HG03457 (cell line): ENCODE data around the gene SYAP1.
"Not testable (repeated sequence)": the region's sequence is repeated elsewhere in the genome, so short reads cannot be mapped to it uniquely, and the experiment has no call there.

Experiments used
- ATAC-seq: cut with Tn5 transposase; IDR thresholded peaks from one replicate; pipeline ENCODE4 v1.9.1; 2021; ENCODE audit warnings: moderate number of reproducible peaks; ENCODE audit not compliant: unreplicated experiment

SYAP1 gene

DNA sequence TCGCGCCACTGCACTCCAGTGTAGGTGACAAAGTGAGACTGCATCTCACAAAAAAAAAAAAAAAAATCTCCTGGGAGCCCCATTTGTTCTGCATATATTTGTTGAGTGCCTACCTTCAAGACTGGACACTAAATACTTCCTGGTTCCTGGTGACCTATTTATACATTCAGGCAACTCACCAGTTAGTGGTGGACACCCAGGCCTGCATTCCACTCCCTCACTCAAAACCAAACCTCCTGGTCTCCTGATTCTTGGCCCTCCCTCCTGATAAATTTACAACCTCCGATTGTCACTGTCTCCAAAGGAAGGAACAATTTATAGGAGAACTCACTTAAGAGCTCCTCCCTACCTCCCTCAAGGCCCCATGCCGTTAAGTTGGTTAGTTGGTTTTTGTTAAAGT is 3.1 kb downstream of the SYAP1 start:
- ATAC-seq: no peak

GRCh38 chrX:16725072-16725471 is 5.7 kb downstream of the SYAP1 start:
- no peak for ATAC-seq

DNA sequence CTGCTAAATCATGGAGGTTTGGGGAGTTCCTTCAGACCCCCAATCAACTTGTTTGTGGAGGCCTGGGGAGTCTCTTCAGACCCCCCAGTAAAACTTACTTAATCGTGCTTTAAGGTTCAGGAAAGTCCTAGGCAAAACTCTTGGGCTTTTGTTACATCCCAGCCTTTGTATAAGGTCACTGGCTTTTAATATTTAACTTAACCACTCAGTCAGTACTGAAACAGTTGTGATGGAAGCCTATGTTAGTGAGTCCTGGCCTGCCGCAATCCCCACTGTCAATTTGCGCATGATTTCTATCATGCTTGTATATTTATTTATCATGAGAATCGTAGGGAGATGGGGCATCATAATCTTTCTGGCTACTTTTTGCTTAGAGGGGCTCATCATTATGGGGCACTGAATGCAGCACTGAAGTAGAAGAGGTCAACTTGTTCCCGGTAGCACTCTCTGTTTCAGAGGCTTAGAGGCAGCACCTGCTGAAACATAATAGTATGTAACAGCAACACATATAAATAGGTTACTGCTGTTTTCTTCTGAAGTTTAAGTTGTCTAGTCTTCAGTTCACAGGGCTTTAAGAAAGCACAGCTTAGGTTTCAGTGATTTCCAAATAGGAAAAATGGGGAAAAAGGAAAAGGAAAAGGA is 7.1 kb downstream of the SYAP1 start:
- peak; percentile 59 for ATAC-seq

GRCh38 chrX:16727637-16728036 is 8.2 kb downstream of the SYAP1 start:
- ATAC-seq: no peak

DNA sequence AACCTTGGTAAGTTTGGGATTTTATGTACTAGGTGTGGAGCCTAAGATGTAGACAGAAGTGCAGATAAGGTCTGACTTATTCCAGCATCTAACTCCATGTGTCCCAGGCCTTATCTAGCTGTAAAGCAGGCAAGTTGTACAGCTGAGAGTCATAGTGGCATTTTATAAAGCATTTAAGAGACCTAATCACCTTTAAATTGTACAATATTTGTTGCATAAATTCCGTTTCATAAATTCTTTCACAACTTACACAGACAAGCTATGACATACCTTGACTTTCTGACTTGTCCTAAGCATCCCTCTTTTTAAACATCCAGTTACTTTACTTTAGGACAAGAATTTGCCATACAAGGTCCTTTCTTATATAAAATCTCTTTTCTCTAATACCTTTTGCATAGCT is 11.0 kb downstream of the SYAP1 start:
- ATAC-seq: no peak

GRCh38 chrX:16733013-16733412 is 13.6 kb downstream of the SYAP1 start:
- ATAC-seq: no peak

- no peak for ATAC-seq
Observed at GRCh38 chrX:16737024-16737423, 17.6 kb downstream of the SYAP1 start.

DNA sequence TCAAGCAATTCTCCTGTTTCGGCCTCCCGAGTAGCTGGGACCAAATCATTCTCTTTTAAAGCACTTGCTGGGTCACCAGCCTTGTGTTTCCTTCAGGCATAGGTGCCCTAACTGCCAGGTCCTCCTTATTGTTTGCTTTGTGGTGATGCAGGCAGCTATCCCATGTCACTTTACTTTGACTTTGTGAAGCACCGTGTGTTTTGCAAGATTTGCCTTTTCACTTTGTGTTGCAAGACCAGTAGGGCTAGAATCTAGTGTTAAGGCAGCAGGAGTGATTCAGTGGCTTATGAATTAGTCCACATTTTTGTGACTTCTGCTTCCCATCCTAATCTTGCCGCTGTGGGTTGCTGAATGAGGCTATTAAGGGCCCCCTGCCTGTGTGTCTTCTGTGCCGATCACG is 20.2 kb downstream of the SYAP1 start:
- no peak for ATAC-seq

GRCh38 chrX:16743604-16744325 is 24.4 kb downstream of the SYAP1 start:
- no peak for ATAC-seq

GRCh38 chrX:16745102-16745501 is 25.7 kb downstream of the SYAP1 start:
- ATAC-seq: no peak

GRCh38 chrX:16745659-16746058 is 26.2 kb downstream of the SYAP1 start:
- ATAC-seq: no peak

DNA sequence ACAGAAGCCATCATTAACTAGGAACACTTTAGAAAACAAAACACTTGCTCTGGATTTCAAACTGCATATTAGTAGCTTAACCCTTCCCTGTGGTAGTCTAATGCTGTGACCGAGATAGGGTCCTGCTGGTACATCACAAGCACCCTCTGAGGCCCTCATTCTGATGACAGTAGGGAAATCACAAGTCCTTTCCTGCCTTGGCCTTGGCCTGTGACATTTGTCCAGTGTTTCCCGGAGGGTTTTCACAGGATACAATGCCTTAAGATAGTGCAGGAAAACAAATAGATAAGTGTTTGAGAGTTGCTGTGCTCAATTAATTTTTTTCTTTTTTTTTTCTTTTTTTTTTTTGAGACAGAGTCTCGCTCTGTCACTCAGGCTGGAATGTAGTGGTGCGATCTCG is 29.0 kb downstream of the SYAP1 start:
- no peak for ATAC-seq

DNA sequence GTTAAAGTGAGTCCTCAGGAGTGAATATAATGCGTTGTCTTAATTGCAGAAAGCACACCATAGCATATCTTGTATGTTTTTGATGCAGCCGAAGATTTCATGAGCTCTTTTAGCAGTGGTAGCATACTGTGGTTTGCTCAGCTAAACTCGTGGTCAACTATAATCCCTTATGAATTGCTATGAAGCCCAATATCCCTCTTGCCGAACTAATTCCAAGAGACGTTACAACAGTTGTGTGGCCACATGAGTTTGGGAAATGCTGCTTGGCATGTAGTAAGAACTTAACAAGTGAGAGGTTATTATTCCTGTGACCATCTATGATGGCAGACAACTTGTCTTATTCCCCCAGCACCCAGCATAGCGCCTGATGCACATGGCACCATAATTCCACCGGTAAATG is 30.7 kb downstream of the SYAP1 start:
- no peak for ATAC-seq

DNA sequence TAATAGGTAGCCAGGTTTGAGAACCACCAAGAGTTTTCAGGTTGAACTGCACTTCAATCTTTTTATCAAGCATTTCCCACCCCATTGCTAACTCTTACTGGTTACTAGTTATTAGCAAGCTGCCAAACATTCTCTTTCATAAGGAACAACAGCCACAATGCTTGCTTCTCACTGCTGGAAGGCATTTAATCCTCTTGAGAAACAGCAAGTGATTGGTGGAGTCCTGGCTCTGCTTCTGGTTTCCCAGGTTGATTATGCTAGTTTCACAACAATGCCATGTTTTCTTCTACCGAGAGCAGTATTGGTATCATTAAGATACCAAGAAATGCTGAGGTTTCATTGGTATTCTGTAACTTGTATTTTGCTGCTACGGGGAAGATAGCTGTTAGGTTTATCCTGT is 34.6 kb downstream of the SYAP1 start:
- ATAC-seq: no peak

DNA sequence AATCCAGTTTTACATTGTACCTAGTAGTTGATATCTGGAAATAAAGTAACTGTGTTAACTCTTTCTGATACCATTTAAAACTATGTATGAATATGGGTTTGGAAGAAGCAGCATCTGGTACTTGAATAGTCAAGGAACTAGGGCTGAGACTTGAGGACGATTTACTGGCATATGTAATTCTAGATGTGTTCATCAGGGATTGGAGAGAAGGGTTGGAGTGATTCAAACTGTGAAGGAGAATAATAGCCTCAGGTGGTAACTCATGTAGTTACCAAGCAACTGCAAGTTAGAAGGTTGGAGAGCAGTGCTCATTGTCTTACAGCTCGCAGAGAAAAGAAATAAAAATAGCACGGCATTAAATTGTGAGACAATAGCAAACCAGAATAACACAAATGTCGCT is 37.3 kb downstream of the SYAP1 start:
- no peak for ATAC-seq

DNA sequence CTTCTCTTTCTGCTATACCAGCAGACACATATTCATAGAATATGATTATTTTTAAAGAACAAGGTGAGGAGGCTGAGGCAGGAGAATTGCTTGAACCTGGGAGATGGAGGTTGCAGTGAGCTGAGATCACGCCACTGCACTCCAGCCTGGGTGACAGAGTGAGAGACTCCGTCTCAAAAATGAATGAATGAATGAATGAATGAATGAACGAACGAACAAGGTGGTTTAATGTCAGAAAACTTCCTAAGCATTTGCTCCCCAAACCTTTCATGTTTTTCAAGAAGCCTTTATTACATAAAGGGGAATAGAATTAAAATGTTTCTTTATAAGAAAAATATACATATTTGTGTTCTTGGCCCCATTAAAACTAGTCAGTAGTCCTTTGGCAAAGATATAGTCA is 42.1 kb downstream of the SYAP1 start:
- ATAC-seq: not testable (repeated sequence)

DNA sequence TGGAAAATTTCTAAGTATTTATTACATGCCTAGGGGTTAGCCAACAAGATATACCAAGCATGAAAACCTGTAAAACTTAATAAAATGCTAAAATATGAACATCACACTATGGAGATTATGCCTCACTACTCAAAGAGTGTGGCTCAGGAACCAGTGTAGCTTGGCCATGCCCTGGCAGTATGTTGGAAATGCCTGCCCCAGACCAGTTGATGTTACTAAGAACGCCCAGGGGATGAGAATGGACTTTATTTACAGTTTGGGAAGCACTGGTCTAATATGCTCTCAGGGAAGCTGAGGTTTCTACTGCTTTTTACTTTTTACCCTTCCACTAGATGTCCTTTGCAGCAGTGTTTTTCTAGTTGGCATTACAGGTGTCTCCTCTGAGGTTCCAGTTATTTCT is 43.2 kb downstream of the SYAP1 start:
- ATAC-seq: no peak

DNA sequence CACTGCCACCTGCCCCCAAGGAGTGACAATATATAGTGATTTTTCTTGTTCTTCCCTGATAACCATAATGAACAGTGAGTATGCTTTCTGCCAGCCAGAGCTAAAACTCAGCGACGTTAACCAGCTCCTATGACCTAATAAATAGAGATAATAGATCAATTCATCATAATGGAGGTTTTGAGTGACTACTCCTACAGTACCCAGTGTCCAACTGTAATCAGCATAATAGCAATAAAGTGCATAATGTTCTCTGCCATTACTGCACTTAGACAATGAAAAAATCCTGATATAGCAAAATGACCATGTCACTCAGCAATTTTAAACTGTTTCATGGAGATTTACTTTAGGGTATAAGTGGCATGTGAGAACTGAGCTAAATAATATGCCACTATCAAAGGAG is 46.2 kb downstream of the SYAP1 start:
- ATAC-seq: no peak

- no peak for ATAC-seq
Observed at GRCh38 chrX:16770970-16771482, 51.6 kb downstream of the SYAP1 start.

GRCh38 chrX:16771483-16772398 is 52.3 kb downstream of the SYAP1 start:
- no peak for ATAC-seq

DNA sequence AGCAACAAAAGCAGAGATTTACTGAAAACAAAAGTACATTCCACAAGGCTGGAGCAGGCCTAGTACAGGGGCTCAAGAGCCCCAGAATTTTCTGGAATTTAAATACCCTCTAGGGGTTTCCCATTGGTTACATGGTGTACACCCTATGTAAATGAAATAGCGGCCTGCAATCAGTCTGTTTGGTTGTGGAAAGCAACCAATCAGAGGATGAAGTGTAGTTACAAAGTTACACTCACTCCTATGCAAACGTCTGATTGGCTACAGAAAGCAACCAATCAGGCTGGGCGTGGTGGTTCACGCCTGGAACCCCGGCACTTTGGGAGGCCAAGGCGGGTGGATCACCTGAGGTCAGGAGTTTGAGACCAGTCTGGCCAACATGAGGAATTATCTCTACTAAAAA is 53.0 kb downstream of the SYAP1 start:
- no peak for ATAC-seq

GRCh38 chrX:16774746-16775145 is 55.3 kb downstream of the SYAP1 start:
- no peak for ATAC-seq
